ENCODE data around the gene ICOS. TPM values are rescaled to one million over a fixed set of nuclear protein-coding genes. Genes with fewer than 3 reads are reported as not detected.

Gene ICOS
- total and polyA plus RNA-seq, 4 donors, result 0.10 to 0.49 TPM; not detected in 2

DNA sequence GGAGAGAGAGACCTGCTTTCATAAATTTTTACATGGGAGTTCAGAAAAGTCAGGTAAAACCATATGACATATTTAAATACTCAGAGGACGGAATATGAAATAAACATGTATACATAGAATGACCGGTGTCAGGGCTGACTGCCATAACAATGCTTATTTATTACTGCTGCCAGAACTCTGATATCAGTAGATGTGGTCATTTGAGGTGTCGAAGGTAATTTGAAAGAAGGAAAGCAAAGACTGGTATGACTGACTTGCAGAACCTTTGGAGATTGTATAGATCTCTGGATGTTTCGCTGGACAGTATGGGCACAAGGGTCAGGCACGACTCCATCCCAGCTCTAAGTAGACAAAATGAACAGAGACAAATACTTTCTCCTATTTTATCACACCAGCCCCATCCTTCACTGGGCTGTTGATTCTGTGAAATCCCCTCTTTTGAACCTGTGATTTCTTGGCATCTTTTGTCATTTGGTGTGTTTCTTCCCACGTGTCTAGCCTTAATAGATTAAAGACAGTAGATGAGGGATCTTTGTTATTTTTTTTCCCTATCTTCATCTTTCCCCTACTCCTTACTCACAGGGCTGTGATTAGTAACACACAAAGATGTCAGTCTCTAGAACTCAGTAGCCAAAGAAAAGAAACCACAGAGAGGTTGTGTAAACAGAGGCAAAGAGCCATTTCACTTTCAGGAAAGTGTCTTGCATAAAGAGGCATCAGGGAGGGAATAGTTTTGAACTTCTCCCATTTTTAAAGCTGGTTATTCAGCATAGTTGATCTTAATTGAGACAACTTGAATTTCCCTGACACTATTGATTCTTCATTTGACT is 61.6 kb downstream of the ICOS start:
- ATAC-seq (ENCODE audit: low FRiP score), result peak; percentile 63
- WGBS, 2 donors, result 40 to 45% methylated on average over 6 of the region's 6 CpGs

DNA sequence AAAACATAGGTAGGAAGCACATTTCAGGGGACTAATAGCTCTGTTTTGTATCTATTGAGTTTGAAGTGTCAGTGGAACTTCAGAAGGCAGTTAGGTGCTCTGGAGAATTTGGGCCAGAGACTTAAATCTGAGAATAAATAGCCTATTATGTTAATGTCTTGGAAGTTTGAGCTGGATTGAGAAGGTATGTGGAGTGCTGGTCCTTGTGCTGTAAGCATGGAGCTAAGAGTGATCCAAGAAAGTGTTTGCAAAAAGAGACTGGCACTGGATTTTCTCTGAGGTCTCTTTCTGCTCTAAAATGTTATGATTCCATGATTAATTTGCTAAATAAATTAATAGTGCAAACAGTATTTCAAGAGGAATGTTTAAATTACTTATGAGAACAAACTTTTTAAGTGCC is 63.3 kb downstream of the ICOS start:
- Histone ChIP-seq H3K27me3 (ENCODE audit: control insufficient read depth in 1 of 2, insufficient read depth in 2 of 2, low read length in 1 of 2) (no peaks in the 10 kb centered on the region), H3K4me1 (ENCODE audit: control insufficient read depth in 1 of 2, insufficient read depth in 2 of 2, low read length in 2 of 2) (peaks cover 4 to 16% of the 10 kb centered on the region in 2 donors), H3K36me3 (ENCODE audit: control insufficient read depth in 1 of 2, insufficient read depth in 2 of 2, low read length in 1 of 2) (no peaks in the 10 kb centered on the region), H3K9me3 (ENCODE audit: control insufficient read depth, low read length) (no peaks in the 10 kb centered on the region), H3K4me3 (ENCODE audit: low read length in 2 of 2) (no peak overlapping the region), H3K27ac (ENCODE audit: low read depth in 1 of 2, low read length in 2 of 2) (no peak overlapping the region)
- intact Hi-C loops (cut with DNase I), result no loop called here
- no peak for DNase-seq
- ATAC-seq (ENCODE audit: low FRiP score), result no peak

More for the DNA sequence above, 61.6 kb downstream of the ICOS start:
- no peaks in the 10 kb centered on the region for H3K27me3 ChIP-seq (ENCODE audit: control insufficient read depth in 1 of 2, insufficient read depth in 2 of 2, low read length in 1 of 2)
- DNase-seq, result no peak
- H3K4me1 ChIP-seq (ENCODE audit: control insufficient read depth in 1 of 2, insufficient read depth in 2 of 2, low read length in 2 of 2), result peaks cover 4 to 12% of the 10 kb centered on the region in 2 donors
- H3K36me3 ChIP-seq (ENCODE audit: control insufficient read depth in 1 of 2, insufficient read depth in 2 of 2, low read length in 1 of 2), result no peaks in the 10 kb centered on the region
- H3K9me3 ChIP-seq (ENCODE audit: control insufficient read depth, low read length), result no peaks in the 10 kb centered on the region
- H3K4me3 ChIP-seq (ENCODE audit: low read length in 2 of 2), result no peak overlapping the region
- peak overlapping the region in 1 of 2 donors; percentile 49 for H3K27ac ChIP-seq (ENCODE audit: low read depth in 1 of 2, low read length in 2 of 2)
- intact Hi-C loops (cut with DNase I), result no loop called here

DNA sequence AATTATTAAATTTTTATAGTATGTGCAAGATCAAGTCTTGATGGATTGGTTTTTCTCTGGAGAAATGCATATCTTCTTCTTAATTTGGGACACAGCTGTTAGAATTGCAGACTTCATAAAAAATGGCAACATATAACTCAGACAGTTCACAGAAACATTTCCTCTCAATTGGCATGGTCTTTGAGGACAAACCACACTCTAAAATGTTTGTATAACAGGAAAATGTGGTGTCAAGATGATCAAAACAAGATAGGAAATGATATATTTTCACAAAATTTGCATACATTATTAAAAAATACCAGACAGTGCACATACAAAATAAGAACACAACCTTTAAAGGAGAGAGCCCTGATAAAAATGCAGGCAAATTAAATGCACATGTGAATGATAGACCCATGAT is 63.9 kb downstream of the ICOS start:
- no peak overlapping the region for H3K4me3 ChIP-seq (ENCODE audit: low read length in 2 of 2)
- H3K27me3 ChIP-seq (ENCODE audit: control insufficient read depth in 1 of 2, insufficient read depth in 2 of 2, low read length in 1 of 2), result no peaks in the 10 kb centered on the region
- no peaks in the 10 kb centered on the region for H3K36me3 ChIP-seq (ENCODE audit: control insufficient read depth in 1 of 2, insufficient read depth in 2 of 2, low read length in 1 of 2)
- no peak for ATAC-seq (ENCODE audit: low FRiP score)
- DNase-seq, result no peak
- peaks cover 4 to 16% of the 10 kb centered on the region in 2 donors for H3K4me1 ChIP-seq (ENCODE audit: control insufficient read depth in 1 of 2, insufficient read depth in 2 of 2, low read length in 2 of 2)
- intact Hi-C loops (cut with DNase I), result no loop called here
- no peaks in the 10 kb centered on the region for H3K9me3 ChIP-seq (ENCODE audit: control insufficient read depth, low read length)
- no peak overlapping the region for H3K27ac ChIP-seq (ENCODE audit: low read depth in 1 of 2, low read length in 2 of 2)

DNA sequence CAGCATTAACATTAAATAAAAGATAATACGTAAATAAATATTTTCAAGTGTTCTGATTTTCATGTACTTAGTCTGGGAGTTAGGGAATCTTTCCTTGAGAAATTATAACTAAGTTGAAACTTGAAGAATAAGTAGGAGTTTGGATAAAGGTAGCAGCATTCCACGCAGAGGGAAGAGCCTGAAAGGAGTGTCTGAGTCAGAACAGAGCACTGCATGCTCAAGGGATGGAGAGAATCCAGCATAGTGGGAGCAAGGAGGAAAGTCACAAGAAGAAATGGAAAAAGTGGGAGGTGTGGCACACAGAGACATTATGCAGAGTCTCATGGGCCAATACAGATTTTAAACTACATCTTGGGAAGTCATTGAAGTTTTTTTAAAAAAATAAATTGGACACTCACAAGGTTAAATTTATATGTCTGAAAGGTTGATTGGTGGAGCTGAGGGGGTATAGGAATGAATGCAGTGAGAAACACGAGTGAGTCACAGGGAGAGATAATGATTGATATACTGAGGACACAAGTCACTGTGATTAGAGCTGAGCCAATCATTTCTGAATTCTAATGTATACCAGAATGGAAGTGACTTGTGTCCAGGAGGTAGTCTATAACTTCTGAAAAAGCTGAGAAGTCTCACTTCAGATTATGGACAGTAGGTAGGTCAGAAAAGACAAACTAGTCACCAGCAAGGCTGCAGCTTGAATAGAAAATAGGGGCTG is 66.9 kb downstream of the ICOS start:
- 68 to 71% methylated on average over 3 of the region's 3 CpGs for WGBS, 2 donors
- DNase-seq (no peak), ATAC-seq (ENCODE audit: low FRiP score) (no peak)
- Histone ChIP-seq H3K4me3 (ENCODE audit: low read length in 2 of 2) (no peak overlapping the region), H3K27ac (ENCODE audit: low read depth in 1 of 2, low read length in 2 of 2) (no peak overlapping the region), H3K9me3 (ENCODE audit: control insufficient read depth, low read length) (no peaks in the 10 kb centered on the region), H3K4me1 (ENCODE audit: control insufficient read depth in 1 of 2, insufficient read depth in 2 of 2, low read length in 2 of 2) (peaks cover 0 to 16% of the 10 kb centered on the region in 2 donors), H3K27me3 (ENCODE audit: control insufficient read depth in 1 of 2, insufficient read depth in 2 of 2, low read length in 1 of 2) (no peaks in the 10 kb centered on the region), H3K36me3 (ENCODE audit: control insufficient read depth in 1 of 2, insufficient read depth in 2 of 2, low read length in 1 of 2) (no peaks in the 10 kb centered on the region)
- intact Hi-C loops (cut with DNase I), result no loop called here

DNA sequence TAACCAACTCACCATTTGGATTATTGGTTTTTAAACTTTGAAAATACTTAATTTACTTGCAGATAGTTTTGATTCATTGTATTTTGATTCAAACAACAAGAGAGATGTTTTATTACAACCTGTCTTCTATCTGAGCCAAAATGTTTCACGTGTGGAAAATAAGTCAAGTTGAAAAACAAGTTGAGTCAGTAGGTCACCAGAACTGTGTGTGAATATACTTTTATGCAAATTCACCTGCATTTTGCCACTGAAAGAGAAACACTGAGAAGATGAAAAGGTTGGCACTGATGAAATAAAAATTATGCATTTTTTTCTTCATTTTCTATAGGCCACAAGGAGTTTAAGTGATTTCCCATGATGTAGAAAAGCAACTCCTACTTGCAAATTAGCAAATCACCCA is 68.3 kb downstream of the ICOS start:
- WGBS, 2 donors, result 73 to 75% methylated on average over 1 of the region's 1 CpG
- DNase-seq, result no peak
- ATAC-seq (ENCODE audit: low FRiP score), result no peak
- H3K27ac ChIP-seq (ENCODE audit: low read depth in 1 of 2, low read length in 2 of 2), result no peak overlapping the region
- H3K4me3 ChIP-seq (ENCODE audit: low read length in 2 of 2), result no peak overlapping the region
- no peaks in the 10 kb centered on the region for H3K36me3 ChIP-seq (ENCODE audit: control insufficient read depth in 1 of 2, insufficient read depth in 2 of 2, low read length in 1 of 2)
- intact Hi-C loops (cut with DNase I), result loop anchor here in 1 of 2 donors (5.0 kb wide), 1 partner anchor 33 kb away; no protein-coding TSS in a partner anchor
- H3K9me3 ChIP-seq (ENCODE audit: control insufficient read depth, low read length), result no peaks in the 10 kb centered on the region
- H3K4me1 ChIP-seq (ENCODE audit: control insufficient read depth in 1 of 2, insufficient read depth in 2 of 2, low read length in 2 of 2), result peaks cover 2 to 7% of the 10 kb centered on the region in 2 donors
- no peaks in the 10 kb centered on the region for H3K27me3 ChIP-seq (ENCODE audit: control insufficient read depth in 1 of 2, insufficient read depth in 2 of 2, low read length in 1 of 2)

DNA sequence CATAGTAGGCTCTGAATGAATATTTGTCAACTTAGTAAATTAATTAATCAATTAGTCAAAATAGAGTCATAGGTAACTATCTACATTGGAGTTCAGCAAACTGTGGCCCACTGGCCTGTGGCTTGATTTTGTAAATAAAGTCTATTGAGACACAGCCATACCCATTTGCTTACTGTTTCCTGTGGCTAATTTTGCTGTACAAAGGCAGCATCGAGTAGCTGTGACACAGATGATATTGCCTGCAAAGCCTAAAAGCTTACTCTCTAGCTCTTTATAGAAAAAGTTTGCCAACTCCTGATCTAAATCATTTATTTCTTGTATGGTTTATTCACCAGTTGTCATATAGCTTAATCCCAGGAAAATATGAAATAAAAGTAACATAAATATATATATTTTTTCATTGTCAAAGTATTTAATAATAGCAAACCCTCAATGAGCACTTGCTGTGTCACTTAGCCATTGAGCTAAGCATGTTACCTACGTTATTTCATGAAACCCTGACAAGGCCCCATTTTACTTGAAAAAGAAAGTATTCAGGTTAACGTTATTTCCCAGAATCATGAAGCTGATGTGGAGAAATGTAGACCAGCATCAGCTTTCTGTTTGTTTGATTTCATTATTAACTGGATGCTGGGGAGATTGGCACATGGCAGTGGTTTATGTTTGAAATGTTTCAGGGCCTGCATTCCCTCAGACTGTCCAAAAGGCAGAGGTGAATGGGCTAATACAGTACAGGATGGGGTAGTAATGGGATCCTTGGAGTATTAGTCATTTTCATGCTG is 69.6 kb downstream of the ICOS start:
- H3K36me3 ChIP-seq (ENCODE audit: control insufficient read depth in 1 of 2, insufficient read depth in 2 of 2, low read length in 1 of 2), result no peaks in the 10 kb centered on the region
- H3K4me1 ChIP-seq (ENCODE audit: control insufficient read depth in 1 of 2, insufficient read depth in 2 of 2, low read length in 2 of 2), result peaks cover 2 to 7% of the 10 kb centered on the region in 2 donors
- WGBS, 2 donors, result 91 to 92% methylated on average over 3 of the region's 3 CpGs
- H3K27me3 ChIP-seq (ENCODE audit: control insufficient read depth in 1 of 2, insufficient read depth in 2 of 2, low read length in 1 of 2), result no peaks in the 10 kb centered on the region
- DNase-seq (no peak), ATAC-seq (ENCODE audit: low FRiP score) (no peak)
- H3K4me3 ChIP-seq (ENCODE audit: low read length in 2 of 2), result no peak overlapping the region
- H3K9me3 ChIP-seq (ENCODE audit: control insufficient read depth, low read length), result no peaks in the 10 kb centered on the region
- intact Hi-C loops (cut with DNase I), result loop anchor here in 1 of 2 donors (5.0 kb wide), 1 partner anchor 34 kb away; no protein-coding TSS in a partner anchor
- no peak overlapping the region for H3K27ac ChIP-seq (ENCODE audit: low read depth in 1 of 2, low read length in 2 of 2)

DNA sequence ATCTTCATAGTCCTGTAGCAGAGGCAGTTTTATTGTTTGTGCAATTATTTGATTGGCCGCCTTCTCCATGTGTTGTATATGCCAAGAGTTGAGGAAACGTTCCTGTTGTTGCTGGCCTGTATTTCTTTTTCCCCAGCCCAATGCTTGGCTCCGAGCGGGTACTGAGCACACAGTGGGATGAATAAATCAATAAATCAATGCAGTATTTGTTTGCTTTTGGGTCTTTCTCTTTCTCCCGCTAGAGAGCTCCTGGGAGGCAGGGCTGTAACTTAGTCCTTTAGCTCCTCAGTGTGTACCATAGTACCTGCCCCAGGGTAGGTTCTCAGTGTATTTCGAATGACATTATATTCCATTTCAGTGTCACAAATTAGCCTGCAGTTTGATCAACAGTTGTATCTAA is 71.8 kb downstream of the ICOS start:
- Histone ChIP-seq H3K27me3 (ENCODE audit: control insufficient read depth in 1 of 2, insufficient read depth in 2 of 2, low read length in 1 of 2) (no peaks in the 10 kb centered on the region), H3K36me3 (ENCODE audit: control insufficient read depth in 1 of 2, insufficient read depth in 2 of 2, low read length in 1 of 2) (no peaks in the 10 kb centered on the region), H3K4me1 (ENCODE audit: control insufficient read depth in 1 of 2, insufficient read depth in 2 of 2, low read length in 2 of 2) (peaks cover 2% of the 10 kb centered on the region in 2 donors), H3K4me3 (ENCODE audit: low read length in 2 of 2) (no peak overlapping the region), H3K9me3 (ENCODE audit: control insufficient read depth, low read length) (no peaks in the 10 kb centered on the region), H3K27ac (ENCODE audit: low read depth in 1 of 2, low read length in 2 of 2) (no peak overlapping the region)
- 36 to 37% methylated on average over 6 of the region's 6 CpGs for WGBS, 2 donors
- DNase-seq (no peak), ATAC-seq (ENCODE audit: low FRiP score) (peak; percentile 16)
- intact Hi-C loops (cut with DNase I), result loop anchor here in 1 of 2 donors (5.0 kb wide), 1 partner anchor 36 kb away; no protein-coding TSS in a partner anchor
